Panc1 (cell line): Measurements from ENCODE around the gene PECR.

Experiments used
- CTCF ChIP-seq: fragments of 450-650 bp; IDR thresholded peaks from 2 replicates; pipeline ENCODE4 v1.5.1; 2017; ENCODE audit warnings: mild to moderate bottlenecking
- POLR2AphosphoS5 ChIP-seq: IDR thresholded peaks from 2 replicates; pipeline ENCODE4 v1.6.1; 2012; ENCODE audit warnings: mild to moderate bottlenecking, low read depth, low read length, moderate library complexity
- REST ChIP-seq, 2 experiments: IDR thresholded peaks; 2 replicates each; pipeline ENCODE4 v1.6.1; 2011 to 2012; ENCODE audit warnings: low read depth in 2 of 2, control low read depth in 1 of 2, low read length in 1 of 2, mild to moderate bottlenecking in 1 of 2, moderate library complexity in 1 of 2; ENCODE audit not compliant: insufficient read depth in 1 of 2
- TCF7L2 ChIP-seq: IDR thresholded peaks from 2 replicates; pipeline ENCODE4 v1.6.1; 2011; ENCODE audit warnings: mild to moderate bottlenecking, low read depth, low read length, inconsistent platforms

GRCh38 chr2:215998636-215999035 is 83.0 kb downstream of the PECR start:
- TF ChIP-seq POLR2AphosphoS5, result no peak
- no peak for TF ChIP-seq CTCF
- no peak for TF ChIP-seq REST (IDR thresholded peaks at IDR 0.05; ENCODE audit: insufficient read depth in 1 of 2, low read depth in 2 of 2, low read length in 1 of 2)
- no peak for TF ChIP-seq TCF7L2
